ENCODE data around the gene FOXP1. TPM values are rescaled to one million over a fixed set of nuclear protein-coding genes. Genes with fewer than 3 reads are reported as not detected.
A peak's percentile ranks its signal among the peaks of the same experiment; 100 is the strongest.

FOXP1 gene
- total RNA-seq, 4 donors from 2014 or later = 13.2 to 46.6 (median 29.2) TPM

DNA sequence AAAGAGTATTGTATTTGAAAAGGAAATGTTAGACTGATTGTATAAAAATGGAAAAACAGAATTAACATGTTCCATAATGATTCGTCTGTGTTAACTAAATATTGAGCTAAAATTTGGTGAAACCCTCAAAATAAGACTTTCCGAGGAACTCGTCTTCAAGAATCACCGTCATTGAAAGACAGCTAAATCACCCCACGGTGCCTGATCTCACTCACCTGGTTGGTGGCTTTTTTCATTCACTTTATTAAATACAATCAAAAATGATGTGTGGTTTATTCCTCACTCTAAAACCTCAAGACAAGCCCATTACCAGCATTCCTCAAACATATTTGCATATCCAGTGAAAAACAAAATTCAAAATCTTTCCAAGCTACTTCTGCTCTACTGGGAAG is 153.9 kb downstream of the FOXP1 start:
- Histone ChIP-seq H3K27me3 (no peaks in the 10 kb centered on the region), H3K27ac (no peak overlapping the region), H3K36me3 (no peaks in the 10 kb centered on the region), H3K9me3 (no peaks in the 10 kb centered on the region), H3K4me1 (peaks cover 5 to 11% of the 10 kb centered on the region in 2 donors), H3K4me3 (no peak overlapping the region)
- intact Hi-C loops (cut with DNase I; ENCODE audit: low total_unique reads) = no loop called here
- no peak for ATAC-seq
- in situ Hi-C loops (cut with MboI; ENCODE audit: low sequenced_read_pairs in 4 of 4) = no loop called here
- DNase-seq = no peak
- TF ChIP-seq, protein P1, sequence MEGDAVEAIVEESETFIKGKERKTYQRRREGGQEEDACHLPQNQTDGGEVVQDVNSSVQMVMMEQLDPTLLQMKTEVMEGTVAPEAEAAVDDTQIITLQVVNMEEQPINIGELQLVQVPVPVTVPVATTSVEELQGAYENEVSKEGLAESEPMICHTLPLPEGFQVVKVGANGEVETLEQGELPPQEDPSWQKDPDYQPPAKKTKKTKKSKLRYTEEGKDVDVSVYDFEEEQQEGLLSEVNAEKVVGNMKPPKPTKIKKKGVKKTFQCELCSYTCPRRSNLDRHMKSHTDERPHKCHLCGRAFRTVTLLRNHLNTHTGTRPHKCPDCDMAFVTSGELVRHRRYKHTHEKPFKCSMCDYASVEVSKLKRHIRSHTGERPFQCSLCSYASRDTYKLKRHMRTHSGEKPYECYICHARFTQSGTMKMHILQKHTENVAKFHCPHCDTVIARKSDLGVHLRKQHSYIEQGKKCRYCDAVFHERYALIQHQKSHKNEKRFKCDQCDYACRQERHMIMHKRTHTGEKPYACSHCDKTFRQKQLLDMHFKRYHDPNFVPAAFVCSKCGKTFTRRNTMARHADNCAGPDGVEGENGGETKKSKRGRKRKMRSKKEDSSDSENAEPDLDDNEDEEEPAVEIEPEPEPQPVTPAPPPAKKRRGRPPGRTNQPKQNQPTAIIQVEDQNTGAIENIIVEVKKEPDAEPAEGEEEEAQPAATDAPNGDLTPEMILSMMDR (IDR thresholded peaks at IDR 0.05 in 4 of 5, conservative IDR thresholded peaks at IDR 0.05 in 1 of 5) = no peak
- no peak for TF ChIP-seq POLR2A (IDR thresholded peaks at IDR 0.05)

DNA sequence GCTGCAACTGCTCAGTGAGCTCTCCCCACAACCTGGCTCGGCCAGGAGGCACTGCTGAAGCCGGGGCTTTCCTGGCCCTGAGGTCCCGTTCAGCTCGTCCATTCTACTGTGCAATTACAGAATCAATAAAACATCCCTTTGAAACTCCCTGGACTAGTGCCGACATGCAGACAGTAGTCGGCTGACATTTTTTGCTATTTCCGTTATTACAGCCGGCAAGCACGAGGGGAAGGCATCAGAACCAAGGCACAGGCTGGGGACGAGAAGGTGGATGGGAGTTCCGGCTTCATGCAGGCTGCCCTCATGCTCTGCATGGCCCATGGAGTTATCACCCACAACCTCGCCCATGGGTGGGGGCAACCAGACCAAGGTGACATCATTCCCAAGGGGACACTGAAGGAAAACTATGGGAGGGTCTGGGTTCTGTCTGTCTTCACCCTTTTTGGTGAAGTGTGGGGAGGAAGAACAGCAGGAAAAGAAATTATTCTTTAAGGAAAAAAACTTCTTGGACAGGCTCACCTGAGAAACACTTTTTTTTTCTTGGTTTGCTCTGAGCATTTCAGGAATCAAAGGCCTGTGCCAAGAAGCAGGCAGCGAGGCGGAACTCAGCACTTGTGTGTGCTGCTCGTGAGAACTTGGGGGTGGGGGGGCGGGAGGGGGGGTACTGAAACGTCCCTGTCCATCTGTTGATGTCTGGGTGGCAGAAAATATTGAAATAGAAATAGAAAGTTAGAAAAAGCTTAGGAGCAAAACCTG is 154.5 kb downstream of the FOXP1 start:
- intact Hi-C loops (cut with DNase I; ENCODE audit: low total_unique reads) (no loop called here), in situ Hi-C loops (cut with MboI; ENCODE audit: low sequenced_read_pairs in 4 of 4) (no loop called here)
- H3K4me3 ChIP-seq = peak overlapping the region in 1 of 4 donors; percentile 8
- no peaks in the 10 kb centered on the region for H3K27me3 ChIP-seq
- DNase-seq (no peak), ATAC-seq (no peak)
- H3K9me3 ChIP-seq = no peaks in the 10 kb centered on the region
- H3K4me1 ChIP-seq = peaks cover 5 to 11% of the 10 kb centered on the region in 2 donors
- no peaks in the 10 kb centered on the region for H3K36me3 ChIP-seq
- TF ChIP-seq, protein P1 (IDR thresholded peaks at IDR 0.05 in 4 of 5, conservative IDR thresholded peaks at IDR 0.05 in 1 of 5) = no peak
- H3K27ac ChIP-seq = peak overlapping the region in 1 of 4 donors; percentile 27

- no peaks in the 10 kb centered on the region for H3K9me3 ChIP-seq
- H3K27ac ChIP-seq = no peak overlapping the region
- no peaks in the 10 kb centered on the region for H3K36me3 ChIP-seq
- H3K27me3 ChIP-seq = no peaks in the 10 kb centered on the region
- H3K4me3 ChIP-seq = no peak overlapping the region
- intact Hi-C loops (cut with DNase I; ENCODE audit: low total_unique reads) (no loop called here), in situ Hi-C loops (cut with MboI; ENCODE audit: low sequenced_read_pairs in 4 of 4) (no loop called here)
- DNase-seq = no peak
- ATAC-seq = no peak
- TF ChIP-seq POLR2A (IDR thresholded peaks at IDR 0.05) = no peak
- TF ChIP-seq, protein P1 (IDR thresholded peaks at IDR 0.05 in 4 of 5, conservative IDR thresholded peaks at IDR 0.05 in 1 of 5) = no peak
- H3K4me1 ChIP-seq = peaks cover 5 to 11% of the 10 kb centered on the region in 2 donors
These were observed 157.9 kb downstream of the FOXP1 start for GRCh38 chr3:71425491-71426071.

GRCh38 chr3:71423151-71423906 is 160.2 kb downstream of the FOXP1 start:
- intact Hi-C loops (cut with DNase I; ENCODE audit: low total_unique reads) (no loop called here), in situ Hi-C loops (cut with MboI; ENCODE audit: low sequenced_read_pairs in 4 of 4) (no loop called here)
- Histone ChIP-seq H3K4me1 (peaks cover 2 to 3% of the 10 kb centered on the region in 2 donors), H3K9me3 (no peaks in the 10 kb centered on the region), H3K27ac (no peak overlapping the region), H3K27me3 (no peaks in the 10 kb centered on the region), H3K4me3 (no peak overlapping the region), H3K36me3 (no peaks in the 10 kb centered on the region)
- DNase-seq (no peak), ATAC-seq (no peak)
- TF ChIP-seq POLR2A (IDR thresholded peaks at IDR 0.05) = no peak
- TF ChIP-seq, protein P1 (IDR thresholded peaks at IDR 0.05 in 4 of 5, conservative IDR thresholded peaks at IDR 0.05 in 1 of 5) = no peak
